Endodermal cell (in vitro differentiated cells): ENCODE data around the gene CYBC1. TPM values are rescaled to one million over a fixed set of nuclear protein-coding genes. Genes with fewer than 3 reads are reported as not detected.

Experiments
- DNase-seq: peaks from one replicate; pipeline ENCODE4 v3.0.0-alpha.2; 2017
- H3K27ac ChIP-seq: 2 replicates; pipeline ENCODE4 v1.5.1; 2013; ENCODE audit warnings: mild to moderate bottlenecking, low read depth, low read length, moderate library complexity
- H3K27me3 ChIP-seq: 2 replicates; pipeline ENCODE4 v1.6.1; 2013; ENCODE audit warnings: mild to moderate bottlenecking, low read length, moderate library complexity; ENCODE audit not compliant: insufficient read depth, control insufficient read depth, poor library complexity, severe bottlenecking
- H3K36me3 ChIP-seq: 2 replicates; pipeline ENCODE4 v1.7.0; 2013; ENCODE audit warnings: mild to moderate bottlenecking, low read length, moderate library complexity; ENCODE audit not compliant: control insufficient read depth, insufficient read depth
- H3K4me1 ChIP-seq: one replicate; pipeline ENCODE4 v1.7.0; 2013; ENCODE audit warnings: low read length; ENCODE audit not compliant: control insufficient read depth, insufficient read depth
- H3K4me3 ChIP-seq: 2 replicates; pipeline ENCODE4 v1.5.1; 2013; ENCODE audit warnings: mild to moderate bottlenecking, low read length, moderate library complexity
- H3K9ac ChIP-seq: 2 replicates; pipeline ENCODE4 v1.6.1; 2013; ENCODE audit warnings: mild to moderate bottlenecking, low read length, moderate library complexity; ENCODE audit not compliant: poor library complexity, severe bottlenecking; ENCODE audit errors: extremely low read depth
- H3K9me3 ChIP-seq: 2 replicates; pipeline ENCODE4 v1.6.1; 2013; ENCODE audit warnings: mild to moderate bottlenecking, low read length, moderate library complexity; ENCODE audit not compliant: control insufficient read depth
- H3K27ac Mint-ChIP-seq: 2 replicates; pipeline ENCODE4 v1.8.0; 2020; ENCODE audit warnings: mixed read lengths
- H3K27me3 Mint-ChIP-seq: 2 replicates; pipeline ENCODE4 v1.8.0; 2021; ENCODE audit warnings: mild to moderate bottlenecking, mixed read lengths; ENCODE audit not compliant: insufficient read depth
- H3K36me3 Mint-ChIP-seq: 2 replicates; pipeline ENCODE4 v1.8.0; 2020; ENCODE audit warnings: low read depth, mixed read lengths
- H3K4me1 Mint-ChIP-seq: 2 replicates; pipeline ENCODE4 v1.8.0; 2020; ENCODE audit warnings: mixed read lengths
- H3K4me3 Mint-ChIP-seq: 2 replicates; pipeline ENCODE4 v1.8.0; 2020; ENCODE audit warnings: mild to moderate bottlenecking, moderate library complexity, mixed read lengths
- H3K9me3 Mint-ChIP-seq: 2 replicates; pipeline ENCODE4 v1.8.0; 2020; ENCODE audit warnings: mild to moderate bottlenecking, mixed read lengths
- CTCF ChIP-seq: fragments of 200-600 bp; sonication (generic); conservative IDR thresholded peaks from 2 replicates; pipeline ENCODE4 v1.5.0; 2021; ENCODE audit warnings: antibody characterized with exemption, mild to moderate bottlenecking
- WGBS, 2 experiments: methylation state at CpG; one replicate each; pipeline versions ENCODE4 v1.1.5 to v1.1.7; 2013; ENCODE audit warnings: missing lambda C conversion rate in 2 of 2, mixed read lengths in 1 of 2; ENCODE audit not compliant: insufficient coverage in 1 of 2, insufficient read length in 1 of 2; 5-methylcytosine and 5-hydroxymethylcytosine counted together
- total RNA-seq, 2 donors: library from RNA; stranded (reverse); fragmentation: NEBNext Ultra II Directional in 1 of 2; extraction: Animal tissue kit (Norgen Biotek cat#: 25700) in 1 of 2; gene quantifications; 2 replicates in 1 of 2; 3 replicates in 1 of 2; pipeline ENCODE4 v1.2.1, GENCODE V29; 2021

CYBC1 gene
- total RNA-seq, 2 donors from 2014 or later = 71.2 to 88.5 TPM

GRCh38 chr17:82491196-82491530, 40.6 kb upstream of the CYBC1 start:
- Mint-ChIP-seq H3K36me3 (peaks cover 22% of the 10 kb centered on the region), H3K4me1 (no peaks in the 10 kb centered on the region), H3K4me3 (no peak overlapping the region), H3K9me3 (no peaks in the 10 kb centered on the region), H3K27me3 (no peaks in the 10 kb centered on the region), H3K27ac (no peak overlapping the region)
- Histone ChIP-seq H3K27ac (no peak overlapping the region), H3K4me1 (no peaks in the 10 kb centered on the region), H3K36me3 (peaks cover 9% of the 10 kb centered on the region), H3K27me3 (no peaks in the 10 kb centered on the region), H3K9ac (no peak overlapping the region), H3K9me3 (no peaks in the 10 kb centered on the region), H3K4me3 (no peak overlapping the region)
- no peak for TF ChIP-seq CTCF
- 90 to 95% methylated on average over 9 to 10 of the region's 10 CpGs for WGBS, 2 experiments
- DNase-seq = no peak

- no peaks in the 10 kb centered on the region for H3K27me3 ChIP-seq
- no peaks in the 10 kb centered on the region for H3K4me1 ChIP-seq
- H3K36me3 Mint-ChIP-seq = peaks cover 27% of the 10 kb centered on the region
- no peak for DNase-seq
- no peak overlapping the region for H3K4me3 Mint-ChIP-seq
- H3K4me1 Mint-ChIP-seq = no peaks in the 10 kb centered on the region
- H3K27ac Mint-ChIP-seq = no peak overlapping the region
- no peaks in the 10 kb centered on the region for H3K27me3 Mint-ChIP-seq
- no peak overlapping the region for H3K4me3 ChIP-seq
- H3K27ac ChIP-seq = no peak overlapping the region
- WGBS, 2 experiments = 92 to 94% methylated on average over 9 to 25 of the region's 25 CpGs
- H3K9me3 Mint-ChIP-seq = no peaks in the 10 kb centered on the region
- H3K9ac ChIP-seq = no peak overlapping the region
- H3K36me3 ChIP-seq = peaks cover 9% of the 10 kb centered on the region
- TF ChIP-seq CTCF = no peak
- H3K9me3 ChIP-seq = no peaks in the 10 kb centered on the region
Measured at GRCh38 chr17:82490512-82491195, 40.1 kb upstream of the CYBC1 start.

- H3K4me1 Mint-ChIP-seq = no peaks in the 10 kb centered on the region
- H3K27ac Mint-ChIP-seq = no peak overlapping the region
- H3K27me3 Mint-ChIP-seq = no peaks in the 10 kb centered on the region
- peaks cover 32% of the 10 kb centered on the region for H3K36me3 Mint-ChIP-seq
- 94 to 95% methylated on average over 20 to 21 of the region's 21 CpGs for WGBS, 2 experiments
- H3K9me3 Mint-ChIP-seq = no peaks in the 10 kb centered on the region
- H3K4me3 Mint-ChIP-seq = no peak overlapping the region
- no peak overlapping the region for H3K27ac ChIP-seq
- H3K4me3 ChIP-seq = no peak overlapping the region
- H3K27me3 ChIP-seq = no peaks in the 10 kb centered on the region
- no peak for DNase-seq
- no peaks in the 10 kb centered on the region for H3K4me1 ChIP-seq
- no peaks in the 10 kb centered on the region for H3K9me3 ChIP-seq
- peaks cover 9% of the 10 kb centered on the region for H3K36me3 ChIP-seq
- H3K9ac ChIP-seq = no peak overlapping the region
- no peak for TF ChIP-seq CTCF
Measured at GRCh38 chr17:82489851-82490511, 39.4 kb upstream of the CYBC1 start.
